HEK293T (cell line): Measurements from ENCODE around the gene SCTR.
A peak's percentile ranks its signal among the peaks of the same experiment; 100 is the strongest.

Experiments
- CTCF ChIA-PET: fragments of 350-600 bp; formaldehyde crosslinking; extraction: SDS; loops from one replicate; lab custom pipeline; 2021; ENCODE audit warnings: antibody characterized with exemption, inconsistent platforms; lab: Yijun Ruan, JAX
- POLR2A ChIA-PET: fragments of 350-600 bp; formaldehyde crosslinking; extraction: SDS; loops from one replicate; lab custom pipeline; 2020; ENCODE audit warnings: antibody characterized with exemption, inconsistent platforms; lab: Yijun Ruan, JAX
- DNase-seq: peaks from one replicate; pipeline ENCODE4 v3.0.0; 2012; ENCODE audit warnings: mixed read lengths; ENCODE audit errors: extremely low spot score
- ARNT ChIP-seq: fragments of 450-650 bp; IDR thresholded peaks from 2 replicates; pipeline ENCODE4 v1.6.1; 2017; ENCODE audit warnings: mild to moderate bottlenecking
- BHLHE40 ChIP-seq: fragments of 450-650 bp; IDR thresholded peaks from 2 replicates; pipeline ENCODE4 v1.6.1; 2016; ENCODE audit warnings: mild to moderate bottlenecking, moderate library complexity, borderline replicate concordance
- CTBP1 ChIP-seq: fragments of 450-650 bp; IDR thresholded peaks from 2 replicates; pipeline ENCODE4 v1.6.1; 2016; ENCODE audit warnings: borderline replicate concordance
- ELF4 ChIP-seq: fragments of 450-650 bp; IDR thresholded peaks from 2 replicates; pipeline ENCODE4 v1.6.1; 2017; ENCODE audit warnings: antibody characterized with exemption
- FOXA1 ChIP-seq: fragments of 450-650 bp; IDR thresholded peaks from 2 replicates; pipeline ENCODE4 v1.6.1; 2016; ENCODE audit warnings: mild to moderate bottlenecking
- FOXK2 ChIP-seq: fragments of 450-650 bp; IDR thresholded peaks from 2 replicates; pipeline ENCODE4 v1.6.1; 2016; ENCODE audit warnings: mild to moderate bottlenecking
- FOXM1 ChIP-seq: fragments of 450-650 bp; IDR thresholded peaks from 2 replicates; pipeline ENCODE4 v1.6.1; 2017; ENCODE audit warnings: mild to moderate bottlenecking, borderline replicate concordance
- HDGF ChIP-seq: fragments of 450-650 bp; IDR thresholded peaks from 2 replicates; pipeline ENCODE4 v1.6.1; 2017; ENCODE audit warnings: antibody characterized with exemption, borderline replicate concordance
- L3MBTL2 ChIP-seq: fragments of 450-650 bp; conservative IDR thresholded peaks from 2 replicates; pipeline ENCODE4 v1.6.1; 2016; ENCODE audit warnings: mild to moderate bottlenecking
- LEF1 ChIP-seq: fragments of 450-650 bp; IDR thresholded peaks from 2 replicates; pipeline ENCODE4 v1.6.1; 2017; ENCODE audit warnings: mild to moderate bottlenecking, borderline replicate concordance
- NFRKB ChIP-seq: fragments of 450-650 bp; IDR thresholded peaks from 2 replicates; pipeline ENCODE4 v1.6.1; 2016; ENCODE audit warnings: mild to moderate bottlenecking, moderate library complexity
- PKNOX1 ChIP-seq: fragments of 450-650 bp; IDR thresholded peaks from 2 replicates; pipeline ENCODE4 v1.6.1; 2016
- SP1 ChIP-seq: fragments of 450-650 bp; IDR thresholded peaks from 2 replicates; pipeline ENCODE4 v1.6.1; 2017
- SUZ12 ChIP-seq: fragments of 450-650 bp; IDR thresholded peaks from 2 replicates; pipeline ENCODE4 v1.6.1; 2016; ENCODE audit warnings: mild to moderate bottlenecking
- TARDBP ChIP-seq: fragments of 450-650 bp; IDR thresholded peaks from 2 replicates; pipeline ENCODE4 v1.6.1; 2016
- ZNF384 ChIP-seq: fragments of 450-650 bp; IDR thresholded peaks from 2 replicates; pipeline ENCODE4 v1.6.1; 2016

Gene SCTR

GRCh38 chr2:119432851-119433522 lies 91.3 kb downstream of the SCTR start:
- TF ChIP-seq HDGF = no peak
- no peak for TF ChIP-seq LEF1
- no peak for TF ChIP-seq PKNOX1
- no peak for TF ChIP-seq FOXK2
- TF ChIP-seq FOXM1 = no peak
- TF ChIP-seq SUZ12 = no peak
- TF ChIP-seq ARNT = no peak
- no peak for TF ChIP-seq ZNF384
- TF ChIP-seq ELF4 = no peak
- no peak for TF ChIP-seq L3MBTL2
- TF ChIP-seq NFRKB = no peak
- TF ChIP-seq FOXA1 = no peak
- no peak for TF ChIP-seq SP1
- TF ChIP-seq CTBP1 = no peak
- TF ChIP-seq BHLHE40 = no peak
- TF ChIP-seq TARDBP = no peak
- ChIA-PET POLR2A (no interaction called here), CTCF (no interaction called here)
- DNase-seq = no peak

- no peak for DNase-seq
- TF ChIP-seq NFRKB = no peak
- no peak for TF ChIP-seq BHLHE40
- TF ChIP-seq ELF4 = no peak
- TF ChIP-seq HDGF = no peak
- TF ChIP-seq L3MBTL2 = no peak
- TF ChIP-seq FOXA1 = no peak
- no peak for TF ChIP-seq FOXK2
- TF ChIP-seq ARNT = no peak
- TF ChIP-seq CTBP1 = no peak
- no peak for TF ChIP-seq LEF1
- no peak for TF ChIP-seq ZNF384
- no peak for TF ChIP-seq PKNOX1
- TF ChIP-seq SP1 = no peak
- TF ChIP-seq TARDBP = no peak
- no peak for TF ChIP-seq SUZ12
- TF ChIP-seq FOXM1 = no peak
- POLR2A ChIA-PET = interaction anchor here (1.5 to 1.6 kb wide), 2 partner anchors 8 to 9 kb away, joined by 3 to 4 read pairs; no protein-coding TSS in a partner anchor
- CTCF ChIA-PET = no interaction called here
Observed at GRCh38 chr2:119431976-119432850, 92.1 kb downstream of the SCTR start.

GRCh38 chr2:119431155-119431975 lies 92.9 kb downstream of the SCTR start, which contains the start of gene TMEM37:
TSS of gene TMEM37 (plus strand) at chr2:119431854. CDS start at chr2:119431904, 50 bp downstream.
- ChIA-PET CTCF (no interaction called here), POLR2A (interaction anchor here (1.5 to 1.6 kb wide), 2 partner anchors 9 to 10 kb away, joined by 3 to 4 read pairs; no protein-coding TSS in a partner anchor)
- DNase-seq = peak; percentile 85
- TF ChIP-seq LEF1 = no peak
- no peak for TF ChIP-seq FOXK2
- TF ChIP-seq L3MBTL2 = peak; percentile 36; the same call in 1 of the 2 replicates
- TF ChIP-seq BHLHE40 = no peak
- TF ChIP-seq SP1 = no peak
- TF ChIP-seq HDGF = no peak
- no peak for TF ChIP-seq FOXM1

- TF ChIP-seq ARNT = no peak
- no peak for TF ChIP-seq LEF1
- no peak for TF ChIP-seq L3MBTL2
- TF ChIP-seq FOXA1 = no peak
- TF ChIP-seq PKNOX1 = no peak
- TF ChIP-seq SUZ12 = no peak
- no peak for TF ChIP-seq BHLHE40
- no peak for TF ChIP-seq CTBP1
- TF ChIP-seq SP1 = no peak
- TF ChIP-seq NFRKB = no peak
- no peak for TF ChIP-seq ZNF384
- TF ChIP-seq ELF4 = no peak
- no peak for TF ChIP-seq FOXM1
- TF ChIP-seq HDGF = no peak
- no peak for TF ChIP-seq FOXK2
- TF ChIP-seq TARDBP = no peak
- no peak for DNase-seq
- ChIA-PET CTCF (interaction anchor here (0.7 kb wide), 1 partner anchor 21 kb away, joined by 3 read pairs; no protein-coding TSS in a partner anchor), POLR2A (no interaction called here)
Observed at GRCh38 chr2:119430023-119430498, 94.2 kb downstream of the SCTR start.
